H1 (cell line): Measurements from ENCODE around the gene NACAD. TPM values are rescaled to one million over a fixed set of nuclear protein-coding genes. Genes with fewer than 3 reads are reported as not detected.

Experiments
- CTCF ChIA-PET: fragments of 300-600 bp; sonication (Branson Sonifier 250); formaldehyde crosslinking; loops from one replicate; lab custom pipeline; 2021; ENCODE audit not compliant: partially characterized antibody; lab: Charles Lee
- POLR2A ChIA-PET: fragments of 300-600 bp; sonication (Branson Sonifier 250); formaldehyde crosslinking; loops from one replicate; lab custom pipeline; 2021; ENCODE audit warnings: inconsistent platforms; ENCODE audit not compliant: partially characterized antibody; lab: Charles Lee
- DNase-seq, 2 experiments: peaks; one replicate each; pipeline versions ENCODE4 v3.0.0 to v3.0.0-alpha.2; 2010 to 2022; ENCODE audit warnings: low spot score in 2 of 2, low read depth in 1 of 2, mixed read lengths in 1 of 2
- FAIRE-seq: peaks from 2 replicates; lab custom pipeline; 2011; peaks lifted over from hg19 to GRCh38; lab: Jason Lieb, UNC
- H2AFZ ChIP-seq: 2 replicates; pipeline ENCODE4 v1.8.1; 2012; ENCODE audit warnings: low read length, inconsistent platforms
- H2AK5ac ChIP-seq: 2 replicates; pipeline ENCODE4 v1.6.1; 2013; ENCODE audit warnings: low read depth, low read length
- H2BK120ac ChIP-seq: replicated peaks from 2 replicates; pipeline ENCODE3; 2013; ENCODE audit warnings: low read depth, low read length, inconsistent platforms
- H2BK12ac ChIP-seq: 2 replicates; pipeline ENCODE4 v1.6.1; 2013; ENCODE audit warnings: low read depth, low read length
- H2BK15ac ChIP-seq: 2 replicates; pipeline ENCODE4 v1.6.1; 2013; ENCODE audit warnings: low read length
- H2BK20ac ChIP-seq: 2 replicates; pipeline ENCODE4 v1.6.1; 2013; ENCODE audit warnings: low read length
- H2BK5ac ChIP-seq: 2 replicates; pipeline ENCODE4 v1.6.1; 2013; ENCODE audit warnings: low read depth, low read length
- H3K14ac ChIP-seq: 2 replicates; pipeline ENCODE4 v1.6.1; 2013; ENCODE audit warnings: inconsistent platforms; ENCODE audit not compliant: insufficient read length
- H3K18ac ChIP-seq: 2 replicates; pipeline ENCODE4 v1.6.1; 2013; ENCODE audit warnings: low read length; ENCODE audit errors: extremely low read depth
- H3K23ac ChIP-seq: 2 replicates; pipeline ENCODE4 v1.6.1; 2013; ENCODE audit warnings: inconsistent platforms; ENCODE audit not compliant: insufficient read length
- H3K23me2 ChIP-seq: 2 replicates; pipeline ENCODE4 v1.6.1; 2013; ENCODE audit warnings: low read depth, low read length
- H3K27ac ChIP-seq: 2 replicates; pipeline ENCODE4 v1.6.1; 2011; ENCODE audit warnings: low read depth, low read length, inconsistent platforms
- H3K27me3 ChIP-seq, 4 experiments: replicated peaks in 1 of 4; 1 replicate in 1 of 4; 2 replicates in 3 of 4; pipeline versions ENCODE4 v1.6.1 to v1.8.1; 2011 to 2013; ENCODE audit warnings: low read length in 3 of 4, mild to moderate bottlenecking in 3 of 4, inconsistent platforms in 2 of 4, mixed read lengths in 2 of 4, moderate library complexity in 1 of 4; ENCODE audit not compliant: control insufficient read depth in 3 of 4, insufficient read depth in 3 of 4; ENCODE audit errors: extremely low read depth in 1 of 4
- H3K36me3 ChIP-seq, 4 experiments: 2 replicates each; pipeline versions ENCODE4 v1.6.1 to v1.8.1; 2011 to 2013; ENCODE audit warnings: mild to moderate bottlenecking in 4 of 4, low read length in 3 of 4, moderate library complexity in 2 of 4, control low read depth in 1 of 4, inconsistent platforms in 1 of 4; ENCODE audit not compliant: insufficient read depth in 4 of 4, control insufficient read depth in 2 of 4
- H3K4ac ChIP-seq: replicated peaks from 2 replicates; pipeline ENCODE3; 2013; ENCODE audit warnings: low read length, low read depth, mixed read lengths, inconsistent platforms; ENCODE audit not compliant: insufficient read length
- H3K4me1 ChIP-seq, 4 experiments: replicated peaks in 1 of 4; 1 replicate in 1 of 4; 2 replicates in 3 of 4; pipeline versions ENCODE4 v1.6.1 to v1.8.1; 2011 to 2013; ENCODE audit warnings: low read length in 3 of 4, inconsistent platforms in 2 of 4, mixed read lengths in 1 of 4; ENCODE audit not compliant: insufficient read depth in 4 of 4, control insufficient read depth in 3 of 4
- H3K4me2 ChIP-seq, 2 experiments: 2 replicates each; pipeline versions ENCODE4 v1.6.1 to v1.8.1; 2011 to 2013; ENCODE audit warnings: low read depth in 2 of 2, low read length in 2 of 2, control low read depth in 1 of 2, inconsistent platforms in 1 of 2, mild to moderate bottlenecking in 1 of 2; ENCODE audit not compliant: insufficient read depth in 1 of 2
- H3K4me3 ChIP-seq, 4 experiments: fragments of 200-600, 300-600 bp in 1 of 4; sonication (generic), shearing (Covaris generic), sonication (Bioruptor Twin) in 1 of 4; 2 replicates each; pipeline versions ENCODE4 v1.5.1 to v1.8.1; 2011 to 2016; ENCODE audit warnings: low read length in 4 of 4, low read depth in 3 of 4, control low read depth in 2 of 4, inconsistent platforms in 2 of 4, mild to moderate bottlenecking in 2 of 4, mixed read lengths in 1 of 4, moderate library complexity in 1 of 4; ENCODE audit not compliant: insufficient read depth in 2 of 4; ENCODE audit errors: extremely low read depth in 1 of 4
- H3K56ac ChIP-seq: replicated peaks from 2 replicates; pipeline ENCODE3; 2013; ENCODE audit warnings: low read depth, mild to moderate bottlenecking, mixed read lengths, low read length, inconsistent platforms; ENCODE audit not compliant: insufficient read length
- H3K79me1 ChIP-seq: 2 replicates; pipeline ENCODE4 v1.6.1; 2013; ENCODE audit warnings: low read depth, low read length, control low read depth
- H3K79me2 ChIP-seq, 2 experiments: 2 replicates each; pipeline versions ENCODE4 v1.6.1 to v1.8.1; 2012 to 2013; ENCODE audit warnings: low read length in 2 of 2, mild to moderate bottlenecking in 2 of 2, inconsistent platforms in 1 of 2; ENCODE audit not compliant: insufficient read depth in 2 of 2, control insufficient read depth in 1 of 2
- H3K9ac ChIP-seq, 4 experiments: replicated peaks in 1 of 4; 1 replicate in 1 of 4; 2 replicates in 3 of 4; pipeline versions ENCODE4 v1.6.1 to v1.8.1; 2011 to 2013; ENCODE audit warnings: low read depth in 3 of 4, low read length in 3 of 4, control low read depth in 2 of 4, mild to moderate bottlenecking in 2 of 4, moderate library complexity in 2 of 4, inconsistent platforms in 1 of 4; ENCODE audit errors: extremely low read depth in 1 of 4
- H3K9me3 ChIP-seq, 2 experiments: 2 replicates each; pipeline versions ENCODE4 v1.6.1 to v1.8.1; 2012 to 2013; ENCODE audit warnings: mild to moderate bottlenecking in 2 of 2, moderate library complexity in 2 of 2, control low read depth in 1 of 2, inconsistent platforms in 1 of 2, low read depth in 1 of 2, low read length in 1 of 2, mixed read lengths in 1 of 2; ENCODE audit not compliant: insufficient read depth in 2 of 2
- H4K20me1 ChIP-seq, 2 experiments: replicated peaks in 1 of 2; 2 replicates each; pipeline versions ENCODE3 to v1.8.1; 2011 to 2013; ENCODE audit warnings: inconsistent platforms in 2 of 2, low read length in 2 of 2, mild to moderate bottlenecking in 1 of 2; ENCODE audit not compliant: insufficient read depth in 2 of 2, control insufficient read depth in 1 of 2
- H4K5ac ChIP-seq: 2 replicates; pipeline ENCODE4 v1.6.1; 2013; ENCODE audit warnings: low read length, low read depth, mixed read lengths, inconsistent platforms; ENCODE audit not compliant: insufficient read length
- H4K8ac ChIP-seq: 2 replicates; pipeline ENCODE4 v1.8.0; 2013; ENCODE audit warnings: mild to moderate bottlenecking, moderate library complexity, low read length, inconsistent platforms; ENCODE audit not compliant: insufficient read depth; ENCODE audit errors: extremely low read depth
- H4K91ac ChIP-seq: replicated peaks from 2 replicates; pipeline ENCODE3; 2013; ENCODE audit warnings: low read length, mixed read lengths, inconsistent platforms; ENCODE audit not compliant: insufficient read length
- BACH1 ChIP-seq: IDR thresholded peaks from 2 replicates; pipeline ENCODE4 v1.6.1; 2012; ENCODE audit warnings: low read length, improper control_type of control experiment
- BCL11A ChIP-seq, 2 experiments: IDR thresholded peaks; one replicate each; pipeline ENCODE4 v1.6.1; 2011; ENCODE audit warnings: low read depth in 2 of 2, low read length in 2 of 2, mild to moderate bottlenecking in 2 of 2
- CTBP2 ChIP-seq: IDR thresholded peaks from 2 replicates; pipeline ENCODE4 v1.7.0; 2011; ENCODE audit warnings: borderline replicate concordance, mild to moderate bottlenecking, moderate library complexity, mixed read lengths, low read length; ENCODE audit not compliant: insufficient read depth, insufficient read length
- SIRT6 ChIP-seq: IDR thresholded peaks from one replicate; pipeline ENCODE4 v1.7.1; 2012; ENCODE audit warnings: low read length, inconsistent platforms
- SP2 ChIP-seq: IDR thresholded peaks from 2 replicates; pipeline ENCODE4 v1.6.1; 2012; ENCODE audit warnings: mild to moderate bottlenecking, low read length, inconsistent platforms
- TCF12 ChIP-seq: IDR thresholded peaks from 2 replicates; pipeline ENCODE4 v1.6.1; 2011; ENCODE audit warnings: low read depth, mild to moderate bottlenecking, low read length
- TEAD4 ChIP-seq: IDR thresholded peaks from 2 replicates; pipeline ENCODE4 v1.6.1; 2012; ENCODE audit warnings: low read depth, low read length, inconsistent platforms, mixed read lengths
- WGBS, 2 experiments: shearing (Covaris generic) in 1 of 2; methylation state at CpG; one replicate each; pipeline versions ENCODE4 v1.1.6 to v1.1.7; 2013 to 2015; ENCODE audit warnings: low lambda C conversion rate in 2 of 2, mixed read lengths in 2 of 2, inconsistent platforms in 1 of 2, low coverage in 1 of 2, missing lambda C conversion rate in 1 of 2; ENCODE audit not compliant: insufficient replicate concordance in 2 of 2, insufficient coverage in 1 of 2, insufficient read length in 1 of 2; ENCODE audit errors: extremely low coverage in 1 of 2, missing lambda C conversion rate in 1 of 2; 5-methylcytosine and 5-hydroxymethylcytosine counted together
- polyA plus RNA-seq, 7 experiments: library from polyadenylated mRNA; depleted of rRNA in 3 of 7; stranded (reverse) in 5 of 7; unstranded in 2 of 7; fragments of >200 nt in 5 of 7; fragments of 200-250 nt in 2 of 7; gene quantifications; 1 replicate in 5 of 7; 2 replicates in 1 of 7; 4 replicates in 1 of 7; pipeline versions ENCODE4 v1.2.1 to v1.2.3, GENCODE V29; 2011 to 2013; ENCODE audit warnings: missing spikeins in 2 of 7, mixed read lengths in 2 of 7
- total RNA-seq: library from RNA; stranded (reverse); fragmentation: NEBNext Ultra II Directional; extraction: Animal tissue kit (Norgen Biotek cat#: 25700); gene quantifications from 2 replicates; pipeline ENCODE4 v1.2.1, GENCODE V29; 2021

Gene NACAD
- total and polyA plus RNA-seq, 2 of the 8 experiments (the other 6 are each of a cell fraction or from before 2014, with no cell fraction given), result 1.3 to 6.0 TPM

DNA sequence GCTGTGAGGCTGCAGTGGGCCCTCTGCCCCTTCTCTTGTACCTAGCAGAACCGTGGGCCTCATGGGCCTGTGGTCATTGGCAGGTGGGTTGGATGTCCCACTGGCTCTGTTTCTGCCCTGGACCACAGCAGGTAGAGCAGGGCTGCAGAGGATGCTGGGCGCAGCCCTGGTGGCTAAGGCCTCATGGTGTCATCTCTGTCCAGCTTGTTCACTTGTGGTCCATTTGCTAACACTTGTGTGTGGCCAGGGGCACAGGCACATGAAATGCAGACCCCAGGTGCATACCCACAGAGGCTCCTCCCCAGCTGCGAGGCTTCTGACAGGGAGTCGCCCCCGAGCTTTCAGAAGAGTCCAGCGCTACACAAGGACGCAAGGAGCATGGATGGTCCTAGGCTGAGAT, 45.1 kb upstream of the NACAD start:
- Histone ChIP-seq H3K4me1 (no peaks in the 10 kb centered on the region), H3K23me2 (no peaks in the 10 kb centered on the region), H2BK5ac (no peak overlapping the region), H2BK20ac (no peak overlapping the region), H4K91ac (no peak overlapping the region), H3K36me3 (no peaks in the 10 kb centered on the region)
- WGBS, 2 experiments, result 95% methylated on average over 7 of the region's 7 CpGs; no CpG with 5 or more reads in 1 of the 2 experiments
- DNase-seq, result no peak
- CTCF ChIA-PET, result interaction anchor here (1.0 to 6.1 kb wide), 7 partner anchors 9 to 161 kb away, joined by 3 to 105 read pairs (median 8); no protein-coding TSS in a partner anchor
- FAIRE-seq, result no peak
- TF ChIP-seq SP2 (no peak), TEAD4 (no peak), BACH1 (no peak), BCL11A (IDR thresholded peaks at IDR 0.05; ENCODE audit: low read depth in 2 of 2, low read length in 2 of 2) (no peak), SIRT6 (no peak), CTBP2 (no peak), TCF12 (no peak)
- TF ChIP-seq, all 59 proteins: peak for 0
- no peaks in the 10 kb centered on the region for H4K20me1 ChIP-seq
- no peak overlapping the region for H3K4me2 ChIP-seq
- H3K4ac ChIP-seq, result no peak overlapping the region
- no peak overlapping the region for H2AK5ac ChIP-seq
- POLR2A ChIA-PET, result interaction anchor here (0.8 to 1.4 kb wide), 2 partner anchors 19 to 22 kb away, joined by 3 read pairs; partner anchors contain the start of gene TBRG4
- no peak overlapping the region for H3K18ac ChIP-seq
- H4K5ac ChIP-seq, result no peak overlapping the region
- H3K79me1 ChIP-seq, result no peaks in the 10 kb centered on the region
- no peak overlapping the region for H3K9ac ChIP-seq
- H3K9me3 ChIP-seq, result no peaks in the 10 kb centered on the region
- no peak overlapping the region for H2BK120ac ChIP-seq
- H2AFZ ChIP-seq, result no peak overlapping the region
- no peak overlapping the region for H3K56ac ChIP-seq
- no peak overlapping the region for H3K27ac ChIP-seq
- H2BK15ac ChIP-seq, result no peak overlapping the region
- H3K14ac ChIP-seq, result no peak overlapping the region
- no peak overlapping the region for H3K4me3 ChIP-seq
- H3K27me3 ChIP-seq, result no peaks in the 10 kb centered on the region
- H2BK12ac ChIP-seq, result no peak overlapping the region
- H3K23ac ChIP-seq, result no peak overlapping the region
- H4K8ac ChIP-seq, result no peak overlapping the region
- no peaks in the 10 kb centered on the region for H3K79me2 ChIP-seq
